DMS153 (cell line): ENCODE measurements around the gene CNOT9.

Experiments used
- DNase-seq: peaks from one replicate; lab custom pipeline; 2025; lab: John Stamatoyannopoulos, UW

CNOT9 gene

GRCh38 chr2:218578272-218578877 lies 9.7 kb downstream of the CNOT9 start:
- no peak for DNase-seq

- no peak for DNase-seq
Observed at GRCh38 chr2:218582076-218582475, 13.4 kb downstream of the CNOT9 start.

GRCh38 chr2:218583983-218584850 lies 15.6 kb downstream of the CNOT9 start:
- DNase-seq = no peak

- DNase-seq = no peak
Observed at GRCh38 chr2:218585541-218585940, 16.9 kb downstream of the CNOT9 start.

- DNase-seq = peak; percentile 82
Observed at GRCh38 chr2:218605432-218605831, 36.8 kb downstream of the CNOT9 start.

- peak; percentile 16 for DNase-seq
Observed at GRCh38 chr2:218607436-218608115, 38.9 kb downstream of the CNOT9 start, which contains the start of gene PLCD4. PLCD4 (plus strand) TSS chr2:218607899; CDS start chr2:218615740, 7,841 bp downstream.

- DNase-seq = no peak
Observed at GRCh38 chr2:218615868-218616315, 47.3 kb downstream of the CNOT9 start.

- DNase-seq = no peak
Observed at GRCh38 chr2:218618102-218618860, 49.6 kb downstream of the CNOT9 start.

- DNase-seq = no peak
Observed at GRCh38 chr2:218621007-218621406, 52.4 kb downstream of the CNOT9 start.

- DNase-seq = no peak
Observed at GRCh38 chr2:218622606-218623365, 54.1 kb downstream of the CNOT9 start.

- no peak for DNase-seq
Observed at GRCh38 chr2:218623366-218623705, 54.7 kb downstream of the CNOT9 start.

- no peak for DNase-seq
Observed at GRCh38 chr2:218626369-218626768, 57.7 kb downstream of the CNOT9 start.

- DNase-seq = no peak
Observed at GRCh38 chr2:218627939-218628338, 59.3 kb downstream of the CNOT9 start.

- DNase-seq = no peak
Observed at GRCh38 chr2:218631837-218632236, 63.2 kb downstream of the CNOT9 start.

GRCh38 chr2:218635719-218636118 lies 67.1 kb downstream of the CNOT9 start:
- no peak for DNase-seq

- DNase-seq = no peak
Observed at GRCh38 chr2:218638372-218638771, 69.7 kb downstream of the CNOT9 start.

GRCh38 chr2:218642121-218642656 lies 73.5 kb downstream of the CNOT9 start:
- DNase-seq = no peak

- DNase-seq = no peak
Observed at GRCh38 chr2:218642786-218643185, 74.1 kb downstream of the CNOT9 start.

- DNase-seq = no peak
Observed at GRCh38 chr2:218643751-218644310, 75.2 kb downstream of the CNOT9 start.

- no peak for DNase-seq
Observed at GRCh38 chr2:218644721-218645120, 76.1 kb downstream of the CNOT9 start.

- no peak for DNase-seq
Observed at GRCh38 chr2:218645126-218645525, 76.5 kb downstream of the CNOT9 start.
